Erythroblast (primary cell): Measurements from ENCODE around the gene ELMOD2.

Experiments used
- GATA1 ChIP-seq: IDR thresholded peaks from 2 replicates; pipeline ENCODE4 v1.6.1; 2011; ENCODE audit warnings: low read depth, mild to moderate bottlenecking, control low read depth, low read length, moderate library complexity
- POLR2A ChIP-seq: IDR thresholded peaks from 2 replicates; pipeline ENCODE4 v1.6.1; 2011; ENCODE audit warnings: mild to moderate bottlenecking, low read length

DNA sequence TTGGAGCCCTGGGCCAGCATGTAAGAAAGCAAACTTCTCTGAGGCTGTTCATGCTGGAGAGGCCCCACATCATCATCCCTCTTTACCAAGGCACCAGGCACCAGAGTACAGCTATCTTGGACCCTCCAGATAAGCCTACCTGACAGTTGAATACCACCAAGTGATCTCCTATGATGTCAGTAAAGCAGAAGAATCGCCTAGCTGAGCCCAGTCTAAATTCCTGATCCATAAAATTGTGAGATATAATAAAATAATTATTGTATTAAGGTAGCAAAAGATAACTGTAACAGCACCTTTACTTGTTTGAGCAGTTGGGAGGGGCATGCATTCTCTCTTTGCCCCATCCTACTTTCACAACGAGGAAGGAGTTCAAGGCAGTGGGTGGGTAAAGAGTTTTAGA lies 47.7 kb downstream of the ELMOD2 start:
- no peak for TF ChIP-seq POLR2A
- no peak for TF ChIP-seq GATA1
